GM18907 (cell line): Measurements from ENCODE around the gene DAB2.

Experiments
- ATAC-seq: cut with Tn5 transposase; IDR thresholded peaks from one replicate; pipeline ENCODE4 v1.9.1; 2021; ENCODE audit warnings: mild to moderate bottlenecking, moderate library complexity; ENCODE audit not compliant: unreplicated experiment

DAB2 gene

DNA sequence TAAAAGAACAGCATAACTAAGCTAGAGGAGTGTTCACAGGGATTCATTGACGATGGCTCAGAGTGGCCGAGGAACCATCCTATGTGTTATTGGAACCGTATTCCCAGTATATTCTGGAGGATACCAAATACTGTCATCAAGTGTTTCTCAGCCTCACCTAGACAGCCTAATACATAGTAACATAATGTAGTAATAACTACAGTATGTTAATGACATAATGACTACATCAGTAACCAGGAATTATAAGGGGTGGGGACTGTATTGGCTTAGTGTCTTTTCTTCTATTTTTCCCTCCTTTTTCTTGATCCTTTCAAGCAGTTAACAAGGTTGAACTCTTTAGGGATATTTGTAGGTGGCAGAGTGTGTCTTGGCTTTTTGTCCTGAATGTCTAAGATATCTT lies 33.8 kb downstream of the DAB2 start:
- no peak for ATAC-seq

DNA sequence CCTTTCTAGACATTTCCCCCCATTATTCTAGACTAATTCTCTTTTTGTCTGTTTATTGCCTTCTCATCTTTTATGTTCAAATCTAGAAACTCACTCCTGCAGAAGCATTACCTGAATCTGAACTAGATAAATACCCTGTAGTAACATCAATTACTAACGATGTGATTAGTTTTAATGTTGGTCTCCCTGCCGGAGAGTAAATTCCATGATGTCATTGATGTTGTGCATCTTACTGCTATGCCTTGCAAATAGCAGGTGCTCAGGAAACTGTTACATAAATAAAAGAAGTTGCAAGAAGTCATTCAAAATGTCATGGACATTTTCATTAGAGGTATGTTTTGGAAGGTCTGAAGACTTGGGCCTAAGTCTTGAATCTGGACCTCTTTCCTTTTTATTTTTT lies 37.5 kb downstream of the DAB2 start:
- ATAC-seq, result no peak

DNA sequence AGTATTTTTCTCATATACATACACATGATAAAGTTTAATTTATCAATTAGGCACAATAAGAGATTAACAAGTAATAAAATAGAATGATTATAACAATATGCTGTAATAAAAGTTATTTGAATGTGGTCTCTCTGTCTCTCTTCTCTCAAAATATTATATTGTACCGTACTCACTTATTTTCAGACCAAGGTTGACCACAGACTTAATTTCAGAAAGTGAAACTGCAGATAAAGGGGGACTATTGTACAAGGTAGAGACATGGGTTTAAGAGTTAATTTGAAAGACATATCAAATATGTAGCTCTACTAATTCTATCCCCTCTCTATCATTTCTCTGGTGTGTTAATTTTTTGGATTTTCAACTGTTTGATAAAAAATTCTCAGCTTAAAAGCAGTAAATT lies 40.5 kb downstream of the DAB2 start:
- no peak for ATAC-seq

DNA sequence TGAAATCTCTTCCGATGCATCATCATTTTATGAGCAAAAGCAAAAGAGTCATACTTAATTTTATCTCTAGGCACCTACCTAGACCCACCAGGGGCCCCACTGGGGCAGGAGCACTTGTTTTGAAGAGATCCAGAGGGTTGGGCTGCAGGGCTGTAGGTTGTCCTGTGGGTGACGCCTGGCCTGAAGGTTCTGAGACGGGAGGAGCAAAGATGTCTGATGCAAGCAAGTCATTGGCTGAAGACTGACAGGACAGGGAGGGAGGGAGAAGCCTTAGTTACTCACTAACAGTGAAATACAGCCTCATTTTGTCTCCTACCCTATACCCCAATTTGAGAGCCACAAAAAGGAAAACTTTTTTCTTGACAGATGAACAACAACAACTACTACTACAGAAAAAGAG lies 43.4 kb downstream of the DAB2 start:
- no peak for ATAC-seq

DNA sequence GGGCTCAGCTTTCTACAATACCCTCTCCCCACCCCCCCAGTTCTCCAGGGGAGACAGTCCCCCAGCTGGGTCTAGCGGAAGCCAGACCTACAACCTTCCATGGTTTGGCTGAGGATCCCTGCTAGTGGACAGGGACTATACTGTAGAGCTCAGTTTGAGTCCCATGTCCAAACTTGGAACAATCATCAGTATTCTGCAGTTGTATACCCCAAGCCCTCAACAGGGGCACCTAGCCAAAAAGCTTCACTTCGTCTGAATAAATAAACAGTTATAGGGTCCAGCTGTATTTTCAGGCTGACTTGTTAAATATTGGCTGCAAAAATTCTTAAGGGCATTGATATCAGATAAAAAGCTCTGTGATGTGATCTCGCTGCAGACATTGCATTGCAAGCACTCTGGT lies 45.1 kb downstream of the DAB2 start:
- no peak for ATAC-seq

GRCh38 chr5:39377613-39378012 lies 47.2 kb downstream of the DAB2 start:
- no peak for ATAC-seq

GRCh38 chr5:39376293-39376714 lies 48.5 kb downstream of the DAB2 start:
- peak; percentile 86 for ATAC-seq

- no peak for ATAC-seq
Measured at GRCh38 chr5:39373791-39374190, 51.0 kb downstream of the DAB2 start.

- no peak for ATAC-seq
Measured at GRCh38 chr5:39371367-39371635, 53.5 kb downstream of the DAB2 start.

- no peak for ATAC-seq
Measured at GRCh38 chr5:39370555-39371366, 54.0 kb downstream of the DAB2 start.

DNA sequence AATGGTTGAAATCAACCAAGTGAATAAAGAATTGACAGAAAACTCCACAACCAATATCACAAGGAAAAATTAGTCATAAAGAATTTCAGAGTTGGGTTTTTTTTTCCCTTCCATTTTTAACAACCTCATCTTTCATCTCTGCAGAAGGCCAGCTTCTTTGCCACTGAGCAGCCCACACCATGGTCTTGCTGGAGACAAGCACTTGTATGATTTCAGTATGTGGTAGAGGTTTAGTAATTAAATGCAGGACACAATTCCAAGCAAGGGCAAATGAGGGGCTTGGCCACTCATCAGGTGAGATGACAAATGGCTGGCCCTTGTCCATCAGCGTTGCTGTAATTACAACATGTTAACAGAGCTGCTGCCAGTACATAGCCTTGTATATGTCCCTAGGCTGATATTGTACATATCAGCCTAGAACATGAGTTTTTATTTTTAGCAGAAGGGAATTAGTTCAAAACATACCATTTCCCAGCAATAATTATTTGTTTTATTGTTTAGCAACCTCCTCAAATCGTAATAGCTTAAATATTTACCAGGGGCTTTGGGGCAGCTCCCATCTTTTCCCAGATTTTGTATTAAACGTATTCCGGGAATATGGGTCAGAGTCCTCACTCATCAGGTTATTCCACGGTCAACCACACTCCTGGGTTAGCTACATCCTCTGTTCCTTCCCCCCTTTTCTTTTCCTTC lies 55.5 kb downstream of the DAB2 start:
- no peak for ATAC-seq

GRCh38 chr5:39368116-39368515 lies 56.7 kb downstream of the DAB2 start:
- no peak for ATAC-seq

DNA sequence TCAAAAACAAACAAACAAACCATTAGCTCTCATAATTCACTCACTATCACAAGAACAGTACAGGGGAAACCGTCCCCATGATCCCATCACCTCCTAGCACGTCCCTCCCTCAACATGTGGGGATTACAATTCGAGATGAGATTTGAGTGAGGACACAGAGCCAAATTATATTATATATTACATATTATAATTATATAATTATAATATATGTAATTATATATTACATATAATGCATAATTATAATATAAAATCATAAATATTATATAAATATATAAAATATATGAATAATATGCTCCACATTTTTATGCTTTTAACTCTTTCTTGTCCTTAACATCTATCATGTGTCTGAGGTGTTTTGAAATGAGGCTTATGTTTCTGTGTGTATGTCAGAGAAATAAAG lies 57.1 kb downstream of the DAB2 start:
- ATAC-seq, result no peak

- no peak for ATAC-seq
Measured at GRCh38 chr5:39364367-39364766, 60.4 kb downstream of the DAB2 start, which contains the start of gene C9. Gene C9 (minus strand): TSS chr5:39364495. CDS start chr5:39364464, 31 bp downstream.

DNA sequence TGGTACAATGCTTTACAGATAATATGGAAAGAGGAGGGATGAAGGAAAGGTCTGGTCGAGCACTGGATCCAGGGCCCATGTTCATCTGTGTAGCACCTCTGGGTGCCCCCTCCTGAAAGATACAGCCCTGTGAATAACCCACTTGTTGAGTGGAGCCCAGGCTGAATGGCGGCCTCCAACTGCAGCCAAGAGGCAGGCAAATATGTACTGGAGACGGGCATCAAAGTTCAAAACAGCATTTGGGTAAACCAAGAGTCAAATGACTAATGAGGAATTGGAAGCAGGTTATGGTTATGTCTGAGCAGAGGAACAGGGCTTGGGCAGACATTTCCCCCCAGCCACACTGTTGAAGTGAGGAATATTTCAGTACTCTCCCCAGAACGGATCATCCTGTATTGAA lies 61.6 kb downstream of the DAB2 start:
- no peak for ATAC-seq

DNA sequence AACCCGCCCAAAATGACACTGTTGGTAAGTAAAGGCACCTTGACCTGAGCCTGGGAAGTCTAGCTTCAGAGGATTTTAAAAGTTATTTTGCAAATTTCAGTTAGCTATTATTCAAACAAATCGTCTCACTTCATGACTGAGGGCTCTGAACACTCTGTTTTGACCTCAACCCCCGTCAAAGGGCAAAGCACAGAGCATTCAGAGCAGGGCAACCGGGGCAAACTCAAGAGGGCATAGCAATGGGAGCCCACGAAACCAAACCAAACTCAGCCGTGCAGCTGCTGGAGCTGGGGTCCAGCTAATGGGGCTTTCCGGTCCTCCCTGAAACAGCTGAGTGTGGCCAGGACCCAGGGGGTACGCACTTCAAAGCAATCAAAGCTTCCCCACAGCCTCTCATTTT lies 62.1 kb downstream of the DAB2 start:
- no peak for ATAC-seq

DNA sequence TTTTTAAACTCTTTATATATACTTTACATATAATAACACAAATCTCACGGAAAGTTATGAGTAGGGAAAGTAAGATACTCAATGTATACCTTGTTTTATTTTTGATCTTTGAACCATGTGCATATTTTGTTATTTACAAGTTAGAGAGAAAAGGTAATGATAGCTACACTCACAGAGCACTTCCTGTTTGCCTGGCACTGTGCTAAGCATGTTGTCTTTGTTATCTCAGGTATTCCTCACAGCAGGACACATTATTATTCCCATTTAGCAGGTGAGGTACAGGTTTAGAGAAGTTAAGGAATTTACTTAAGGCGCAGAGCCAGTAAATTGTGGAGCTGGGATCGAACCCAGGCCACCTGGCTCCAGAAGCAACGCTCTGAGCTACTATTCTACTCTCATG lies 63.5 kb downstream of the DAB2 start:
- ATAC-seq, result no peak

DNA sequence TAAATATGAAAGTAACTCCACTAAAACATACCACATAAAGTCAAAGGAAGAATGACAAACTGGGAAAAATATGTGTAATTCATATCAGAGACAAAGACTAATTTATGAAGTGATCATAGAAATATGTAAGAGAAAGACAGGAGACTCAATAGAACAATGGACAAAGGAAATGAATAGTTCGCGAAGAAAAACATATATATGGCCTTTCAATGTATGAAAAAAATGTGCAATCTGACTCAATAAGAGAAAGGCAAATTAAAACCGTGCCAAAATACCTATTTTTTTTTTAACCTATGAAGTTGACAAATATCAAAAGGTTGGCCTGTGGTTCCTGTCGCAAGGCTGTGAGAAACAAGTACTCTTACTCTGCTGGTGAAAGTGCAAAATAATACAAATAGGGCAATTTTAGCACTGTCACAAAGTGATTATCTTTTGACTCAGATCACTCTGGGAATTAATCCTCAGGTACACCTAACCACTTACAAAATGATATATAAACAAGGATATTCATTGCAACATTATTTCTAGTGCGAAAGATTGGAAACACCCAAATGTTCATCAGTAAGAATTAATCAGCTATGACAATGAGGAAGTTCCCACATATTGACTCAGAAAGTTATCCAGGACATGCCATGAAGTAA lies 64.2 kb downstream of the DAB2 start:
- ATAC-seq, result no peak

- ATAC-seq, result no peak
Measured at GRCh38 chr5:39356263-39356662, 68.5 kb downstream of the DAB2 start.

DNA sequence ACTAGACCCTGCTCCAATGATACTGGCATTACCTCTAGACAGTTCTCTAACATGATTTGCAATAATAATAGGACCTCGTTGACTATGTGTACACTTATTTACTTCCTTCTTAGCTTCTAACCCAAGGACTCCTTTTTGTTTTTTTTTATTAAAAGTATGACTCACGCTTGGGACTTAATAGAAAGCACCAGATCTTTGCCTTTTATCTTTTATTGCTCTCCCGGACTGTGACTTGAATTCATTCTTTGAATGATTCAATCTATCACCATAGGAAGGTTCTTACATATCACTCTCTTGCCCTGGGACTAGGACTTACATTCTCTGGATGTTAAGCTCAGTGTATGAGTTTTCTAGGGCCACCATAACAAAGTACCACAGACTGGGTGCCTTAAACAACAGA lies 69.5 kb downstream of the DAB2 start:
- no peak for ATAC-seq

DNA sequence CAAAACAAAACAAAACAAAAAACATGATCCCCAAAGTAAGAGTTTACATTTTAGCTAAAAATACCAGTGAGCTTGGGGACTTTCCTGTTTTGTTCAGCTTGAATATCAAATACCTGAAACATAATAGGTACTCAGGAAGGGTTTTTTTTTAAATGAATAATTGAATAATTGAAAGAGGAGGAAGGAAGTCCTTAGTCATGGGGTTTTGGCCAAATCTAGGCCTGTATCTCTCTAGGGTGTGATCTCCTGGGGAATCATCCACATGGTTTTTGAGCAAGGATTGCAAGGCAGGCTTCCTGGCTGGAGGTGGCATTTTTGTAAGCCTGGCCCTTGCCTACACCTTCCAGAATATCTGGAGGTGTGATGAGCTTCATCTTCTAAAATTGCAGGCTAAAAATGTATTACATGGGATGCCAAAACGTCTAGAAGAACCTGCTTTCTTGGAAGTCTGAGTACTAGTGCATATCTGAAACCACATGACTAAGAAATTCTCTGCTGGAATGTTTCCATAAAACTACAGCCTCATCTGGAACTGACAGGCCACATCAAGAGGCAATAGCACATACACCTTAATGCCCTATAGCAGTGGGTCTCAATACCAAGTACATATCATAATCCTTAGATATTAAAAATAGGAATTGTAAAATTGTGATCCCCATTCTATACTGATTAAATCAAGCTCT lies 70.9 kb downstream of the DAB2 start:
- no peak for ATAC-seq

GRCh38 chr5:39352951-39353350 lies 71.8 kb downstream of the DAB2 start:
- ATAC-seq, result no peak
